Dendritic cell treated with granulocyte-macrophage colony-stimulating factor and Interleukin-4, amounts not matched to agents 40 ng/mL and 50 ng/mL, for 4 days (primary cell): ENCODE data around the gene MYL12A.
A peak's percentile ranks its signal among the peaks of the same experiment; 100 is the strongest.

ENCODE experiments used
- H3K27ac Mint-ChIP-seq: one replicate; pipeline ENCODE4 v1.8.0; 2022; ENCODE audit warnings: mild to moderate bottlenecking, mixed read lengths
- H3K27me3 Mint-ChIP-seq: one replicate; pipeline ENCODE4 v1.8.0; 2022; ENCODE audit warnings: mild to moderate bottlenecking, mixed read lengths
- H3K36me3 Mint-ChIP-seq: one replicate; pipeline ENCODE4 v1.8.0; 2022; ENCODE audit warnings: low read depth, mixed read lengths
- H3K4me1 Mint-ChIP-seq: one replicate; pipeline ENCODE4 v1.8.0; 2022; ENCODE audit warnings: low read depth, mixed read lengths
- H3K4me3 Mint-ChIP-seq: one replicate; pipeline ENCODE4 v1.8.0; 2022; ENCODE audit warnings: mild to moderate bottlenecking, moderate library complexity, mixed read lengths
- H3K9me3 Mint-ChIP-seq: one replicate; pipeline ENCODE4 v1.8.0; 2022; ENCODE audit warnings: mixed read lengths
- intact Hi-C: fragments of 100-400 bp; cut with micrococcal nuclease; formaldehyde crosslinking; loops from one replicate; pipeline ENCODE4 v1.15.0; 2022

The MYL12A gene

GRCh38 chr18:3236470-3236869 is 11.1 kb upstream of the MYL12A start:
- intact Hi-C loops = no loop called here
- H3K9me3 Mint-ChIP-seq = peaks cover 9% of the 10 kb centered on the region
- H3K4me3 Mint-ChIP-seq = no peak overlapping the region
- peaks cover 11% of the 10 kb centered on the region for H3K36me3 Mint-ChIP-seq
- no peak overlapping the region for H3K27ac Mint-ChIP-seq
- H3K27me3 Mint-ChIP-seq = no peaks in the 10 kb centered on the region
- H3K4me1 Mint-ChIP-seq = peaks cover 9% of the 10 kb centered on the region

- H3K4me3 Mint-ChIP-seq = no peak overlapping the region
- peaks cover 9% of the 10 kb centered on the region for H3K4me1 Mint-ChIP-seq
- peaks cover 19% of the 10 kb centered on the region for H3K9me3 Mint-ChIP-seq
- peaks cover 22% of the 10 kb centered on the region for H3K36me3 Mint-ChIP-seq
- no peak overlapping the region for H3K27ac Mint-ChIP-seq
- H3K27me3 Mint-ChIP-seq = no peaks in the 10 kb centered on the region
- intact Hi-C loops = no loop called here
Observed at GRCh38 chr18:3238742-3239141, 8.9 kb upstream of the MYL12A start.

GRCh38 chr18:3245185-3245564 is 2.4 kb upstream of the MYL12A start:
- peaks cover 46% of the 10 kb centered on the region for H3K36me3 Mint-ChIP-seq

GRCh38 chr18:3245853-3246634 is 1.6 kb upstream of the MYL12A start:
- peak overlapping the region; percentile 99 for H3K27ac Mint-ChIP-seq

More at GRCh38 chr18:3245185-3245564, 2.4 kb upstream of the MYL12A start:
- Mint-ChIP-seq H3K4me3 (peak overlapping the region; percentile 85), H3K4me1 (peaks cover 35% of the 10 kb centered on the region), H3K27ac (peak overlapping the region; percentile 99), H3K9me3 (peaks cover 19% of the 10 kb centered on the region), H3K27me3 (no peaks in the 10 kb centered on the region)
- intact Hi-C loops = loop anchor here (5.0 to 10.0 kb wide), 4 partner anchors 233 to 588 kb away; partner anchors contain the start of genes LPIN2 and SMCHD1

GRCh38 chr18:3246635-3247239 is 864 bp upstream of the MYL12A start:
- peaks cover 7% of the 10 kb centered on the region for H3K9me3 Mint-ChIP-seq
- H3K27me3 Mint-ChIP-seq = no peaks in the 10 kb centered on the region
- intact Hi-C loops = loop anchor here (1.0 to 10.0 kb wide), 7 partner anchors 68 to 589 kb away; partner anchors contain the start of genes LPIN2 and SMCHD1
- H3K4me3 Mint-ChIP-seq = peak overlapping the region; percentile 85
- peaks cover 41% of the 10 kb centered on the region for H3K36me3 Mint-ChIP-seq
- peak overlapping the region; percentile 99 for H3K27ac Mint-ChIP-seq
- peaks cover 43% of the 10 kb centered on the region for H3K4me1 Mint-ChIP-seq

More at GRCh38 chr18:3245853-3246634, 1.6 kb upstream of the MYL12A start:
- Mint-ChIP-seq H3K27me3 (no peaks in the 10 kb centered on the region), H3K36me3 (peaks cover 47% of the 10 kb centered on the region), H3K9me3 (peaks cover 12% of the 10 kb centered on the region), H3K4me1 (peaks cover 42% of the 10 kb centered on the region), H3K4me3 (peak overlapping the region; percentile 85)
- intact Hi-C loops = loop anchor here (1.0 to 10.0 kb wide), 7 partner anchors 67 to 589 kb away; partner anchors contain the start of genes LPIN2 and SMCHD1

GRCh38 chr18:3248062-3248657 is 559 bp downstream of the MYL12A start:
- intact Hi-C loops = loop anchor here (1.0 to 10.0 kb wide), 5 partner anchors 9 to 591 kb away; partner anchors contain the start of genes LPIN2 and SMCHD1
- no peaks in the 10 kb centered on the region for H3K9me3 Mint-ChIP-seq
- peaks cover 50% of the 10 kb centered on the region for H3K4me1 Mint-ChIP-seq
- H3K36me3 Mint-ChIP-seq = peaks cover 35% of the 10 kb centered on the region
- no peaks in the 10 kb centered on the region for H3K27me3 Mint-ChIP-seq
- peak overlapping the region; percentile 99 for H3K27ac Mint-ChIP-seq
- peak overlapping the region; percentile 85 for H3K4me3 Mint-ChIP-seq

- H3K27ac Mint-ChIP-seq = peak overlapping the region; percentile 99
- H3K36me3 Mint-ChIP-seq = peaks cover 42% of the 10 kb centered on the region
- peaks cover 52% of the 10 kb centered on the region for H3K4me1 Mint-ChIP-seq
- intact Hi-C loops = loop anchor here (1.0 to 10.0 kb wide), 5 partner anchors 8 to 592 kb away; partner anchors contain the start of genes LPIN2 and SMCHD1
- peak overlapping the region; percentile 85 for H3K4me3 Mint-ChIP-seq
- H3K9me3 Mint-ChIP-seq = no peaks in the 10 kb centered on the region
- H3K27me3 Mint-ChIP-seq = no peaks in the 10 kb centered on the region
Observed at GRCh38 chr18:3248658-3249359, 1.2 kb downstream of the MYL12A start.

- Mint-ChIP-seq H3K27ac (peak overlapping the region; percentile 52), H3K4me1 (peaks cover 50% of the 10 kb centered on the region), H3K9me3 (no peaks in the 10 kb centered on the region), H3K36me3 (peaks cover 59% of the 10 kb centered on the region), H3K4me3 (peak overlapping the region; percentile 50), H3K27me3 (no peaks in the 10 kb centered on the region)
- intact Hi-C loops = no loop called here
Observed at GRCh38 chr18:3250237-3251107, 2.9 kb downstream of the MYL12A start.

- Mint-ChIP-seq H3K27me3 (no peaks in the 10 kb centered on the region), H3K4me3 (no peak overlapping the region), H3K4me1 (peaks cover 48% of the 10 kb centered on the region), H3K9me3 (no peaks in the 10 kb centered on the region), H3K27ac (no peak overlapping the region), H3K36me3 (peaks cover 68% of the 10 kb centered on the region)
- intact Hi-C loops = no loop called here
Observed at GRCh38 chr18:3251249-3251962, 3.8 kb downstream of the MYL12A start.

- Mint-ChIP-seq H3K4me1 (peaks cover 51% of the 10 kb centered on the region), H3K4me3 (no peak overlapping the region), H3K36me3 (peaks cover 73% of the 10 kb centered on the region), H3K9me3 (no peaks in the 10 kb centered on the region), H3K27me3 (no peaks in the 10 kb centered on the region), H3K27ac (no peak overlapping the region)
- intact Hi-C loops = no loop called here
Observed at GRCh38 chr18:3251963-3252277, 4.3 kb downstream of the MYL12A start.

GRCh38 chr18:3252843-3253242 is 5.2 kb downstream of the MYL12A start:
- intact Hi-C loops = no loop called here
- Mint-ChIP-seq H3K36me3 (peaks cover 73% of the 10 kb centered on the region), H3K9me3 (no peaks in the 10 kb centered on the region), H3K4me3 (no peak overlapping the region), H3K27ac (no peak overlapping the region), H3K4me1 (peaks cover 58% of the 10 kb centered on the region), H3K27me3 (no peaks in the 10 kb centered on the region)

- Mint-ChIP-seq H3K4me3 (no peak overlapping the region), H3K27ac (no peak overlapping the region), H3K9me3 (no peaks in the 10 kb centered on the region), H3K36me3 (peaks cover 69% of the 10 kb centered on the region), H3K4me1 (peaks cover 59% of the 10 kb centered on the region), H3K27me3 (no peaks in the 10 kb centered on the region)
- intact Hi-C loops = no loop called here
Observed at GRCh38 chr18:3254725-3255124, 7.1 kb downstream of the MYL12A start.
